OCI-LY7 (cell line): Measurements from ENCODE around the gene SCN2A. TPM values are rescaled to one million over a fixed set of nuclear protein-coding genes. Genes with fewer than 3 reads are reported as not detected.

Experiments
- BruUV-seq: library from RNA; stranded (reverse); fragments of 400-500 nt; replicated peaks from 2 replicates; lab custom pipeline; 2021; lab: Mats Ljungman, UMichigan
- CTCF ChIA-PET: fragments of 300-600 bp; sonication (Branson Sonifier 250); formaldehyde crosslinking; loops from one replicate; lab custom pipeline; 2022; ENCODE audit warnings: antibody characterized with exemption; ENCODE audit not compliant: unreplicated experiment; lab: Charles Lee
- POLR2A ChIA-PET: fragments of 300-600 bp; sonication (Branson Sonifier 250); formaldehyde crosslinking; loops from one replicate; lab custom pipeline; 2022; ENCODE audit warnings: antibody characterized with exemption; lab: Charles Lee
- DNase-seq: peaks from one replicate; pipeline ENCODE4 v3.0.0-alpha.2; 2015; ENCODE audit warnings: low spot score
- H2AFZ ChIP-seq: fragments of 200-600 bp; sonication (generic), shearing (Covaris generic); 2 replicates; pipeline ENCODE4 v1.6.1; 2014; ENCODE audit warnings: mild to moderate bottlenecking, antibody characterized with exemption, low read length, moderate library complexity
- H3K27ac ChIP-seq: fragments of 200-600 bp; sonication (generic); 2 replicates; pipeline ENCODE4 v1.5.1; 2014; ENCODE audit warnings: mixed run types, low read depth, mild to moderate bottlenecking, moderate library complexity, low read length, inconsistent platforms; ENCODE audit not compliant: poor library complexity, severe bottlenecking
- H3K36me3 ChIP-seq: fragments of 200-600 bp; sonication (generic); 2 replicates; pipeline ENCODE4 v1.6.1; 2014; ENCODE audit warnings: mild to moderate bottlenecking, antibody characterized with exemption, low read length, moderate library complexity, mixed read lengths; ENCODE audit not compliant: insufficient read depth
- H3K4me1 ChIP-seq: fragments of 200-600 bp; sonication (generic); 2 replicates; pipeline ENCODE4 v1.5.1; 2014; ENCODE audit warnings: mild to moderate bottlenecking, low read length; ENCODE audit not compliant: insufficient read depth, poor library complexity, severe bottlenecking
- H3K4me2 ChIP-seq: fragments of 200-600 bp; sonication (generic); 2 replicates; pipeline ENCODE4 v1.6.1; 2014; ENCODE audit warnings: mild to moderate bottlenecking, low read length
- H3K4me3 ChIP-seq: fragments of 200-600 bp; sonication (generic); 2 replicates; pipeline ENCODE4 v1.5.1; 2014; ENCODE audit warnings: mild to moderate bottlenecking, low read depth, low read length; ENCODE audit not compliant: poor library complexity, severe bottlenecking
- H3K79me2 ChIP-seq: fragments of 200-600 bp; sonication (generic); 2 replicates; pipeline ENCODE4 v1.6.1; 2016; ENCODE audit warnings: low read depth, mild to moderate bottlenecking, low read length, moderate library complexity, mixed read lengths; ENCODE audit not compliant: insufficient read depth
- H3K9me2 ChIP-seq: fragments of 200-600 bp; sonication (generic); 2 replicates; pipeline ENCODE4 v1.6.1; 2016; ENCODE audit warnings: mild to moderate bottlenecking, low read length, mixed read lengths; ENCODE audit not compliant: insufficient read depth
- H3K9me3 ChIP-seq: fragments of 200-600 bp; sonication (generic); 2 replicates; pipeline ENCODE4 v1.6.1; 2014; ENCODE audit warnings: mild to moderate bottlenecking, mixed run types, low read length, mixed read lengths
- H4K20me1 ChIP-seq: fragments of 200-600 bp; sonication (generic); 2 replicates; pipeline ENCODE4 v1.6.1; 2014; ENCODE audit warnings: mild to moderate bottlenecking, antibody characterized with exemption, low read length, moderate library complexity, mixed read lengths; ENCODE audit not compliant: insufficient read depth
- CTCF ChIP-seq: fragments of 200-600 bp; sonication (generic); conservative IDR thresholded peaks from 2 replicates; pipeline ENCODE4 v1.5.1; 2014; ENCODE audit warnings: mild to moderate bottlenecking, antibody characterized with exemption, low read length, moderate library complexity, mixed read lengths
- EZH2phosphoT487 ChIP-seq: fragments of 200-600 bp; sonication (generic); IDR thresholded peaks from 2 replicates; pipeline ENCODE4 v1.6.1; 2018; ENCODE audit warnings: low read depth, borderline replicate concordance, mild to moderate bottlenecking, mixed run types, antibody characterized with exemption, low read length, moderate library complexity, mixed read lengths
- intact Hi-C: fragments of 100-400 bp; cut with micrococcal nuclease; formaldehyde crosslinking; loops from one replicate; pipeline ENCODE4 v1.10.0; 2022; ENCODE audit not compliant: unreplicated experiment
- total RNA-seq, 2 experiments: library from RNA; depleted of rRNA in 1 of 2; stranded (reverse); fragments of >200 nt in 1 of 2; shearing (Covaris generic) in 1 of 2; gene quantifications; 2 replicates each; pipeline ENCODE4 v1.2.3, GENCODE V29; 2014 to 2022

Gene SCN2A
- total RNA-seq, 2 experiments from 2014 or later: not detected

GRCh38 chr2:165311949-165312348, 72.7 kb downstream of the SCN2A start:
- TF ChIP-seq CTCF (no peak), EZH2phosphoT487 (no peak)
- Histone ChIP-seq H3K27ac (no peak overlapping the region), H2AFZ (no peak overlapping the region), H3K4me3 (no peak overlapping the region), H3K4me1 (no peaks in the 10 kb centered on the region), H3K36me3 (no peaks in the 10 kb centered on the region), H4K20me1 (no peaks in the 10 kb centered on the region), H3K4me2 (no peak overlapping the region), H3K9me3 (no peaks in the 10 kb centered on the region), H3K9me2 (no peaks in the 10 kb centered on the region), H3K79me2 (no peaks in the 10 kb centered on the region)
- CTCF ChIA-PET: no interaction called here
- BruUV-seq: no TSS peak
- intact Hi-C loops: no loop called here
- DNase-seq: no peak
- POLR2A ChIA-PET: interaction anchor here (0.6 to 1.1 kb wide), 3 partner anchors 17 to 1391 kb away, joined by 3 read pairs; no protein-coding TSS in a partner anchor

- Histone ChIP-seq H3K4me1 (no peaks in the 10 kb centered on the region), H3K27ac (no peak overlapping the region), H4K20me1 (no peaks in the 10 kb centered on the region), H3K79me2 (no peaks in the 10 kb centered on the region), H3K9me3 (no peaks in the 10 kb centered on the region), H2AFZ (no peak overlapping the region), H3K9me2 (no peaks in the 10 kb centered on the region), H3K36me3 (no peaks in the 10 kb centered on the region), H3K4me2 (no peak overlapping the region), H3K4me3 (no peak overlapping the region)
- no TSS peak for BruUV-seq
- ChIA-PET CTCF (no interaction called here), POLR2A (no interaction called here)
- DNase-seq: no peak
- intact Hi-C loops: no loop called here
- TF ChIP-seq EZH2phosphoT487: no peak
These were observed 73.8 kb downstream of the SCN2A start for GRCh38 chr2:165312999-165313398.

GRCh38 chr2:165313509-165313908, 74.3 kb downstream of the SCN2A start:
- Histone ChIP-seq H3K9me2 (no peaks in the 10 kb centered on the region), H2AFZ (no peak overlapping the region), H4K20me1 (no peaks in the 10 kb centered on the region), H3K4me3 (no peak overlapping the region), H3K27ac (no peak overlapping the region), H3K4me2 (no peak overlapping the region), H3K9me3 (no peaks in the 10 kb centered on the region), H3K79me2 (no peaks in the 10 kb centered on the region), H3K4me1 (no peaks in the 10 kb centered on the region), H3K36me3 (no peaks in the 10 kb centered on the region)
- DNase-seq: no peak
- BruUV-seq: no TSS peak
- POLR2A ChIA-PET: no interaction called here
- TF ChIP-seq CTCF (no peak), EZH2phosphoT487 (no peak)
- intact Hi-C loops: no loop called here
- CTCF ChIA-PET: no interaction called here
